Tibial nerve (tissue), 4 donors: ENCODE results near the gene KCMF1. TPM values are rescaled to one million over a fixed set of nuclear protein-coding genes. Genes with fewer than 3 reads are reported as not detected.

Experiments used
- DNase-seq, 2 donors: peaks; one replicate each; pipeline ENCODE4 v3.0.0-alpha.2; 2019; ENCODE audit warnings: low spot score in 2 of 2
- H3K27ac ChIP-seq, 4 donors: fragments of 200-600 bp; sonication (generic) in 3 of 4; one replicate each; pipeline ENCODE4 v1.5.1; 2017 to 2019; ENCODE audit warnings: mild to moderate bottlenecking in 1 of 4
- H3K27me3 ChIP-seq, 2 donors: fragments of 200-600 bp; sonication (generic) in 1 of 2; one replicate each; pipeline versions ENCODE4 v1.5.1 to v1.6.0; 2017 to 2019
- H3K36me3 ChIP-seq, 3 donors: fragments of 200-600 bp; sonication (generic); one replicate each; pipeline ENCODE4 v1.5.1; 2018 to 2019
- H3K4me1 ChIP-seq, 4 donors: fragments of 200-600 bp; sonication (generic) in 3 of 4; one replicate each; pipeline ENCODE4 v1.5.1; 2017 to 2019
- H3K4me3 ChIP-seq, 4 donors: fragments of 200-600 bp; sonication (generic) in 3 of 4; one replicate each; pipeline ENCODE4 v1.5.1; 2017 to 2019; ENCODE audit warnings: mild to moderate bottlenecking in 1 of 4, moderate library complexity in 1 of 4
- H3K9me3 ChIP-seq, 4 donors: fragments of 200-600 bp; sonication (generic) in 3 of 4; one replicate each; pipeline ENCODE4 v1.5.1; 2017 to 2019
- EP300 ChIP-seq, 2 donors: sonication (generic); formaldehyde crosslinking; IDR thresholded peaks; one replicate each; pipeline ENCODE4 v1.6.1; 2017; ENCODE audit warnings: antibody characterized with exemption in 2 of 2, mild to moderate bottlenecking in 1 of 2
- POLR2A ChIP-seq, 2 donors: fragments of 450-650 bp; IDR thresholded peaks; one replicate each; pipeline ENCODE4 v1.6.1; 2017; ENCODE audit warnings: antibody characterized with exemption in 2 of 2, mild to moderate bottlenecking in 2 of 2, moderate library complexity in 2 of 2
- WGBS, 2 donors: methylation state at CpG; one replicate each; pipeline ENCODE4 v1.1.5; 2018; 5-methylcytosine and 5-hydroxymethylcytosine counted together
- total RNA-seq, 4 donors: library from RNA; depleted of rRNA; stranded (reverse); fragments of >200 nt; gene quantifications; one replicate each; pipeline ENCODE4 v1.1.0, GENCODE V29; 2016
- TF ChIP-seq, protein P1 (sequence below), 5 experiments: fragments of 200-600 bp in 3 of 5; fragments of 450-650 bp in 2 of 5; sonication (generic) in 3 of 5; IDR thresholded peaks; one replicate each; pipeline ENCODE4 v1.5.1; 2016 to 2019; ENCODE audit warnings: antibody characterized with exemption in 5 of 5, mild to moderate bottlenecking in 3 of 5, moderate library complexity in 2 of 5

Gene KCMF1
- total RNA-seq, 4 donors from 2014 or later: 22.9 to 35.1 (median 29.7) TPM

DNA sequence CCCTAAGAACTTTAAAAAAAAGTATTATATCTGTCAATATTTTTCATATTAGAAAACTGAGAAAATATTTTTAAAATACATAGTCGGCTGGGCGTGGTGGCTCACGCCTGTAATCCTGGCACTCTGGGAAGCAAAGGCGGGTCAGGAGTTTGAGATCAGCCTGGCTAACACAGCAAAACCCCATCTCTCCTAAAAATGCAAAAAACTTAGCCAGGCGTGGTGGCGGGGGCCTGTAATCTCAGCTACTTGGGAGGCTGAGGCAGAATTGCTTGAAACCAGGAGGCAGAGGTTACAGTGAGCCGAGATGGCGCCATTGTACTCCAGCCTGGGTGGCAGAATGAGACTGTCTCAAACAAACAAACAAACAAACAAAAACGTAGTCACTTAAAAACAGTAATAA, 5.1 kb upstream of the KCMF1 start:
- peaks cover 0 to 4% (median 0%) of the 10 kb centered on the region in 3 donors for H3K36me3 ChIP-seq
- H3K4me1 ChIP-seq: peaks cover 0 to 63% (median 33%) of the 10 kb centered on the region in 4 donors
- no peak for DNase-seq
- WGBS, 2 donors: 90 to 95% methylated on average over 9 of the region's 9 CpGs
- no peaks in the 10 kb centered on the region for H3K27me3 ChIP-seq
- no peak overlapping the region for H3K4me3 ChIP-seq
- H3K27ac ChIP-seq: peak overlapping the region; percentile 8 to 83 (median 60)
- H3K9me3 ChIP-seq: no peaks in the 10 kb centered on the region
- TF ChIP-seq EP300 (IDR thresholded peaks at IDR 0.05) (no peak), POLR2A (IDR thresholded peaks at IDR 0.05) (no peak)
- TF ChIP-seq, protein P1, sequence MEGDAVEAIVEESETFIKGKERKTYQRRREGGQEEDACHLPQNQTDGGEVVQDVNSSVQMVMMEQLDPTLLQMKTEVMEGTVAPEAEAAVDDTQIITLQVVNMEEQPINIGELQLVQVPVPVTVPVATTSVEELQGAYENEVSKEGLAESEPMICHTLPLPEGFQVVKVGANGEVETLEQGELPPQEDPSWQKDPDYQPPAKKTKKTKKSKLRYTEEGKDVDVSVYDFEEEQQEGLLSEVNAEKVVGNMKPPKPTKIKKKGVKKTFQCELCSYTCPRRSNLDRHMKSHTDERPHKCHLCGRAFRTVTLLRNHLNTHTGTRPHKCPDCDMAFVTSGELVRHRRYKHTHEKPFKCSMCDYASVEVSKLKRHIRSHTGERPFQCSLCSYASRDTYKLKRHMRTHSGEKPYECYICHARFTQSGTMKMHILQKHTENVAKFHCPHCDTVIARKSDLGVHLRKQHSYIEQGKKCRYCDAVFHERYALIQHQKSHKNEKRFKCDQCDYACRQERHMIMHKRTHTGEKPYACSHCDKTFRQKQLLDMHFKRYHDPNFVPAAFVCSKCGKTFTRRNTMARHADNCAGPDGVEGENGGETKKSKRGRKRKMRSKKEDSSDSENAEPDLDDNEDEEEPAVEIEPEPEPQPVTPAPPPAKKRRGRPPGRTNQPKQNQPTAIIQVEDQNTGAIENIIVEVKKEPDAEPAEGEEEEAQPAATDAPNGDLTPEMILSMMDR (IDR thresholded peaks at IDR 0.05): no peak

DNA sequence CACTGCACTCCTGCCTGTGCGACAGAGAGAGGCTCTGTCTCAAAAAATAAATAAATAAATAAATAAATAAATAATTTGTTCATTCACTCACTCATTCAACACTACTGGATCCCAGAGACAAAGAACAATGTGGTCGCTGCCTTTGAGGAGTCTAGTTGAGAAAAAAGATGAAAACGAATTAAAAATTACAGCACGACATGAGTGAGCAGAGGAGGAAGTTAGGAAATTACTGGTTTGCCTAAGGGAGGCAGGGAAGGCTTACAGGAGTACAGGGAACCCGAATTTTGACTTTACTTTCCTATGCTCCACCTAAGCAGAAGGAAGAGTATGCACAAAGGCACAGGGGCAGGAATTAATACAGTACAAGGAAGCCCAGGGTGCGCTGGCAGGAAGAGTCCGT, 4.2 kb upstream of the KCMF1 start:
- TF ChIP-seq POLR2A (IDR thresholded peaks at IDR 0.05) (no peak), EP300 (IDR thresholded peaks at IDR 0.05) (no peak)
- TF ChIP-seq, protein P1 (IDR thresholded peaks at IDR 0.05): no peak
- WGBS, 2 donors: 61 to 74% methylated on average over 7 of the region's 7 CpGs
- no peaks in the 10 kb centered on the region for H3K27me3 ChIP-seq
- peak overlapping the region in 2 of 4 donors; percentile 75 to 83 for H3K27ac ChIP-seq
- H3K9me3 ChIP-seq: no peaks in the 10 kb centered on the region
- H3K4me3 ChIP-seq: no peak overlapping the region
- peaks cover 0 to 63% (median 33%) of the 10 kb centered on the region in 4 donors for H3K4me1 ChIP-seq
- H3K36me3 ChIP-seq: peaks cover 0 to 4% (median 0%) of the 10 kb centered on the region in 3 donors
- no peak for DNase-seq

- no peak for DNase-seq
- peak overlapping the region; percentile 92 to 99 (median 98) for H3K27ac ChIP-seq
- peak overlapping the region; percentile 68 to 97 (median 82) for H3K4me3 ChIP-seq
- H3K27me3 ChIP-seq: no peaks in the 10 kb centered on the region
- TF ChIP-seq POLR2A (IDR thresholded peaks at IDR 0.05) (no peak), EP300 (IDR thresholded peaks at IDR 0.05) (no peak)
- TF ChIP-seq, protein P1 (IDR thresholded peaks at IDR 0.05): no peak
- no peaks in the 10 kb centered on the region for H3K36me3 ChIP-seq
- H3K9me3 ChIP-seq: no peaks in the 10 kb centered on the region
- H3K4me1 ChIP-seq: peaks cover 0 to 72% (median 36%) of the 10 kb centered on the region in 4 donors
- 4 to 5% methylated on average over 10 of the region's 10 CpGs for WGBS, 2 donors
Observed at GRCh38 chr2:84969511-84970209, 1.3 kb upstream of the KCMF1 start.

DNA sequence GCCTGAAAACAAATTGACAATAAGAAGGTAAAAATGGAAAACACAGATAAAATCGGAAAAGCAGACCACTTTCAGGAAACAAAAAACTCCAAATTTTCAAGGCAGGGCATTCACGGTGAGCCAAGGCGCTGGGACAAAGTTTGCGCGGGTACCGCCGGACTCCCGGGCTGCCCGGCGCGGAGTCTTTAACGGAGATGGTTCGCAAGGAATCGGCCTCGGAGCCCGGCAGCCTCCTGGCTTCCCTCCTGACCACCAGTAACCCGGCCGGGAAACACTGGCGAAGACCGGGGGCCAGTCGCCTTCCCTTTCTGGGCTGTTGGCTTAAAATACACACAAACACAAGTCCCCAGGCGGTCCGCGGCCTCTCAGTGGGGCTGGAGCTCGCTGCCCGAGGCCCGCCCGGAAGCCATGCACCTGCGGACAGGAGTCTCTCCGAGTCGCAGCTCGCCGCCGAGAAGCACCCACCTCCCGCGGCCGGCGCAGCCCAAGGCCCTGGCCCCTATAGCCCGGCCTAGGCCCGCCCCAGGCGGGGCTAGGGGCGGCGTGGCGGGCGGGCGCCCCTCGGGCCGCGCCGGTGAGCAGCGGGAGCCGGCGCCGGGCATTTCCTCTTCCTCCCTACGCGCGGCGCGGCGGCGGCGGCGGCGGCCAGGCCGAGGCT, 622 bp upstream of the KCMF1 start:
- H3K4me1 ChIP-seq: peaks cover 0 to 72% (median 33%) of the 10 kb centered on the region in 4 donors
- peak; percentile 29 to 40 for DNase-seq
- H3K27me3 ChIP-seq: no peaks in the 10 kb centered on the region
- TF ChIP-seq, protein P1 (IDR thresholded peaks at IDR 0.05): no peak
- peak in 1 of 2 donors; percentile 21 for TF ChIP-seq POLR2A (IDR thresholded peaks at IDR 0.05)
- peak in 1 of 2 donors; percentile 15 for TF ChIP-seq EP300 (IDR thresholded peaks at IDR 0.05)
- H3K27ac ChIP-seq: peak overlapping the region; percentile 92 to 99 (median 98)
- H3K4me3 ChIP-seq: peak overlapping the region; percentile 68 to 97 (median 82)
- WGBS, 2 donors: 0 to 1% methylated on average over 37 to 48 of the region's 65 CpGs
- no peaks in the 10 kb centered on the region for H3K36me3 ChIP-seq
- H3K9me3 ChIP-seq: no peaks in the 10 kb centered on the region
